Activated CD8-positive, alpha-beta memory T cell treated with anti-CD3 and anti-CD28 coated beads for 48 hours (primary cell): ENCODE data around the gene MEX3D.
"Not testable (repeated sequence)": the region's sequence is repeated elsewhere in the genome, so short reads cannot be mapped to it uniquely, and the experiment has no call there.

ENCODE experiments used
- DNase-seq, 3 experiments: peaks; one replicate each; pipeline ENCODE4 v3.0.0-alpha.2; 2020; ENCODE audit warnings: low read depth in 2 of 3, low spot score in 2 of 3

MEX3D gene

GRCh38 chr19:1540365-1540925 lies 27.7 kb downstream of the MEX3D start:
- no peak for DNase-seq

- not testable (repeated sequence) for DNase-seq
These were observed 28.4 kb downstream of the MEX3D start for GRCh38 chr19:1539749-1540148.

- DNase-seq: no peak
These were observed 29.1 kb downstream of the MEX3D start for GRCh38 chr19:1538978-1539377.

- not testable (repeated sequence) for DNase-seq
These were observed 32.4 kb downstream of the MEX3D start for GRCh38 chr19:1535699-1536098.

GRCh38 chr19:1534972-1535371 lies 33.2 kb downstream of the MEX3D start:
- no peak for DNase-seq

- no peak for DNase-seq
These were observed 34.5 kb downstream of the MEX3D start for GRCh38 chr19:1533510-1534150.

GRCh38 chr19:1532003-1532402 lies 36.1 kb downstream of the MEX3D start:
- DNase-seq: no peak

- DNase-seq: no peak
These were observed 36.5 kb downstream of the MEX3D start for GRCh38 chr19:1531587-1531986.

GRCh38 chr19:1530856-1531255 lies 37.3 kb downstream of the MEX3D start:
- DNase-seq: not testable (repeated sequence)

- no peak for DNase-seq
These were observed 38.7 kb downstream of the MEX3D start for GRCh38 chr19:1529430-1529816.

GRCh38 chr19:1528596-1529429 lies 39.3 kb downstream of the MEX3D start:
- no peak for DNase-seq

GRCh38 chr19:1527650-1528309 lies 40.3 kb downstream of the MEX3D start:
- no peak for DNase-seq

GRCh38 chr19:1526979-1527649 lies 41.0 kb downstream of the MEX3D start:
- no peak for DNase-seq

GRCh38 chr19:1526066-1526778 lies 41.9 kb downstream of the MEX3D start:
- no peak for DNase-seq

- DNase-seq: no peak
These were observed 42.8 kb downstream of the MEX3D start for GRCh38 chr19:1525343-1525742.

- DNase-seq: no peak
These were observed 43.2 kb downstream of the MEX3D start for GRCh38 chr19:1524972-1525325.

- DNase-seq: no peak
These were observed 43.7 kb downstream of the MEX3D start for GRCh38 chr19:1524287-1524971.

- no peak for DNase-seq
These were observed 44.5 kb downstream of the MEX3D start, which contains the start of gene PLK5 for GRCh38 chr19:1523412-1524286. PLK5 (plus strand) TSS chr19:1524077; CDS start chr19:1526997, 2,920 bp downstream.

- DNase-seq: no peak
These were observed 45.3 kb downstream of the MEX3D start for GRCh38 chr19:1522838-1523237.
